Mesothelial cell of epicardium (in vitro differentiated cells): ENCODE results near the gene ADCYAP1R1. TPM values are rescaled to one million over a fixed set of nuclear protein-coding genes. Genes with fewer than 3 reads are reported as not detected.

Experiments
- DNase-seq, 2 experiments: peaks; one replicate each; pipeline ENCODE4 v3.0.0; 2021; ENCODE audit warnings: low spot score in 2 of 2; ENCODE audit not compliant: unreplicated experiment in 2 of 2
- H3K27ac Mint-ChIP-seq: 2 replicates; pipeline ENCODE4 v1.8.0; 2021; ENCODE audit warnings: mixed read lengths
- H3K27me3 Mint-ChIP-seq: 2 replicates; pipeline ENCODE4 v1.8.0; 2021; ENCODE audit warnings: low read depth, mixed read lengths
- H3K36me3 Mint-ChIP-seq: 2 replicates; pipeline ENCODE4 v1.8.0; 2021; ENCODE audit warnings: mixed read lengths
- H3K4me1 Mint-ChIP-seq: 2 replicates; pipeline ENCODE4 v1.8.0; 2021; ENCODE audit warnings: mixed read lengths
- H3K4me3 Mint-ChIP-seq: 2 replicates; pipeline ENCODE4 v1.8.0; 2021; ENCODE audit warnings: mild to moderate bottlenecking, moderate library complexity, mixed read lengths
- H3K9me3 Mint-ChIP-seq: 2 replicates; pipeline ENCODE4 v1.8.0; 2021; ENCODE audit warnings: mixed read lengths
- total RNA-seq: library from RNA; stranded (reverse); gene quantifications from 3 replicates; pipeline ENCODE4 v1.2.1, GENCODE V29; 2021
- TF ChIP-seq, protein P1 (sequence below): fragments of 200-600 bp; sonication (generic); IDR thresholded peaks from one replicate; pipeline ENCODE4 v1.5.0; 2021; ENCODE audit warnings: antibody characterized with exemption; ENCODE audit not compliant: unreplicated experiment

Gene ADCYAP1R1
- total RNA-seq, 1 donor from 2014 or later: 0.36 TPM

DNA sequence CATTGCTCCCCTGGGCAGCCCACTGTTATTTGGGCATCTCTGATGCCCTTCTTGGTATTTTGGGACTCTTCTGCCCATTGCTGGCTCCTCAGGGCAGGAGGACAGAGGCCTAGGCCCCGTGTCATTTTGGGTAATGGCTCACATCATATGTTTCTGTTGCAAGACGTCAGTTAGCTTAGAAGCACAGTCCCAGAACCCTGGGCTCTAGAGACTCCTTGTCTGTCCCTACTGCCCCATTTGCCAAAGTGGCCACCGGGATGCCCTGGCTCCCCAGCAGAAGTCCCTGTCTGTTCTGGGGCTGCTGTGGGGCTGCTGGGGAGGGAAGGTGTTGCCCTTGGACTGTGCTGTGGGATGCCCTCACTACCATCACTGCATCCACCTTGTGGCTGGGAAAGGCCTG is 48.8 kb downstream of the ADCYAP1R1 start:
- H3K4me3 Mint-ChIP-seq: no peak overlapping the region
- no peaks in the 10 kb centered on the region for H3K36me3 Mint-ChIP-seq
- peak in 1 of 2 experiments; percentile 25 for DNase-seq
- peaks cover 88% of the 10 kb centered on the region for H3K27me3 Mint-ChIP-seq
- H3K9me3 Mint-ChIP-seq: no peaks in the 10 kb centered on the region
- no peak overlapping the region for H3K27ac Mint-ChIP-seq
- TF ChIP-seq, protein P1, sequence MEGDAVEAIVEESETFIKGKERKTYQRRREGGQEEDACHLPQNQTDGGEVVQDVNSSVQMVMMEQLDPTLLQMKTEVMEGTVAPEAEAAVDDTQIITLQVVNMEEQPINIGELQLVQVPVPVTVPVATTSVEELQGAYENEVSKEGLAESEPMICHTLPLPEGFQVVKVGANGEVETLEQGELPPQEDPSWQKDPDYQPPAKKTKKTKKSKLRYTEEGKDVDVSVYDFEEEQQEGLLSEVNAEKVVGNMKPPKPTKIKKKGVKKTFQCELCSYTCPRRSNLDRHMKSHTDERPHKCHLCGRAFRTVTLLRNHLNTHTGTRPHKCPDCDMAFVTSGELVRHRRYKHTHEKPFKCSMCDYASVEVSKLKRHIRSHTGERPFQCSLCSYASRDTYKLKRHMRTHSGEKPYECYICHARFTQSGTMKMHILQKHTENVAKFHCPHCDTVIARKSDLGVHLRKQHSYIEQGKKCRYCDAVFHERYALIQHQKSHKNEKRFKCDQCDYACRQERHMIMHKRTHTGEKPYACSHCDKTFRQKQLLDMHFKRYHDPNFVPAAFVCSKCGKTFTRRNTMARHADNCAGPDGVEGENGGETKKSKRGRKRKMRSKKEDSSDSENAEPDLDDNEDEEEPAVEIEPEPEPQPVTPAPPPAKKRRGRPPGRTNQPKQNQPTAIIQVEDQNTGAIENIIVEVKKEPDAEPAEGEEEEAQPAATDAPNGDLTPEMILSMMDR: no peak
- no peaks in the 10 kb centered on the region for H3K4me1 Mint-ChIP-seq

DNA sequence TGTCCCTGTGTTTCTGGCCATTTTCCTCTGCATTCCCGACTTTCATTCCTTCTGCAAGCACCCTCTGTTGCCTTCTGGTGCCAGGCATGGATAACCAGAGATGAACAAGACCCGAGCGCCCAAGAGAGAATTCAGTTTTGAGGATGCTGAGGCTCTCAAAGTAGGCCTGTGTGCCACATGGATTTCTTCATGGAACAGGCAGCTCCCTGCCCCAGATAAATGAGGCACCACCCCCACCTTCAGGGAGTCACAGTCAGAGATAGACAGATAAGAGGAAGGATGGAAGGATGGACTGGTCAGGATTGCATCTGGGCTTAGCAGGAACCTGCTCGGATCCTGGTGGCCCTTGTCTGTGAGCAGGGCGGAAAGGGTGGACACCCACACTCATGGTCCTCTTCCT is 49.4 kb downstream of the ADCYAP1R1 start:
- Mint-ChIP-seq H3K36me3 (no peaks in the 10 kb centered on the region), H3K27me3 (peaks cover 83% of the 10 kb centered on the region), H3K9me3 (no peaks in the 10 kb centered on the region), H3K4me3 (no peak overlapping the region), H3K27ac (no peak overlapping the region), H3K4me1 (no peaks in the 10 kb centered on the region)
- peak in 1 of 2 experiments; percentile 26 for DNase-seq
- TF ChIP-seq, protein P1: no peak

DNA sequence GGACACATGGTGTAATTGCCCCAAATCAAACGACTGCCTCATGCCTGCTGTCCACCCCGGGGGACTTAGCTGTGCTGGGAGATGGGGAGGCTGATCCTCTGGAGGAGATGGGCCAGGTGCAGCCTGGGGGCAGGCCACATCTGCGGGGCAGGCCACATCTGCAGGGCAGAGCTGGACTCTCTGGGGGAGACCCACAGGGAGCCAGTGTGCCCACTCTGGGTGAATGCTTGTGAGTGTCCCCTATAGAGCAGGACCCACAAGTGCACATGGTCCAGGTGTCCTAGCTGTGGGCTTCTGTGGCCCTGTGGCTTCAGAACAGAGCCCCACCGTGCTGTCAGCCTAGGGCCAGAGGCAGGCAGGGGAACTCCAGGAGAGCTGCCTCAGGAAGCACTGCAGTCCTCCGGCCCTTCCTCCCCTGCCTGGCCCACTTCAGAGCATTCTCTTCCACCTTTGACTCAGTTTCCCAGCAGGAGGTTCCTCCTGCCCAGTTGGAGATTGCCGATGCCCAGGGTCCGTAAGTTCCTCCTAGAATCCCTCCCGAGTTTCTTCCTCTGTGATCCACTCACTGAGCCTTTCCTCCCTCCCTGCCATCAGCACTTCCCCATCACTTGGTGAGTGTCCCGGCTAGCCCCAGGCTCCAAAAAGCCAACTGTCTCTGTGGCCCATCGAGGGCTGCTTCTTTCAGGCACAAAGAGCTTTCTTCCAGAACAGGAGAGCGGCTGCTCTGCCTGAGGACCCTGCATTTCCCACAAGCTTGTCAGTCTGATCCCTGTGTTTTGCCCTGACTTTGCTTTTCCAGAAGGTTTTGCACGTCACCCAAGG is 50.3 kb downstream of the ADCYAP1R1 start:
- Mint-ChIP-seq H3K36me3 (no peaks in the 10 kb centered on the region), H3K4me3 (no peak overlapping the region), H3K9me3 (no peaks in the 10 kb centered on the region), H3K4me1 (no peaks in the 10 kb centered on the region), H3K27ac (no peak overlapping the region), H3K27me3 (peaks cover 81% of the 10 kb centered on the region)
- DNase-seq: peak in 1 of 2 experiments; percentile 34
- TF ChIP-seq, protein P1: no peak

DNA sequence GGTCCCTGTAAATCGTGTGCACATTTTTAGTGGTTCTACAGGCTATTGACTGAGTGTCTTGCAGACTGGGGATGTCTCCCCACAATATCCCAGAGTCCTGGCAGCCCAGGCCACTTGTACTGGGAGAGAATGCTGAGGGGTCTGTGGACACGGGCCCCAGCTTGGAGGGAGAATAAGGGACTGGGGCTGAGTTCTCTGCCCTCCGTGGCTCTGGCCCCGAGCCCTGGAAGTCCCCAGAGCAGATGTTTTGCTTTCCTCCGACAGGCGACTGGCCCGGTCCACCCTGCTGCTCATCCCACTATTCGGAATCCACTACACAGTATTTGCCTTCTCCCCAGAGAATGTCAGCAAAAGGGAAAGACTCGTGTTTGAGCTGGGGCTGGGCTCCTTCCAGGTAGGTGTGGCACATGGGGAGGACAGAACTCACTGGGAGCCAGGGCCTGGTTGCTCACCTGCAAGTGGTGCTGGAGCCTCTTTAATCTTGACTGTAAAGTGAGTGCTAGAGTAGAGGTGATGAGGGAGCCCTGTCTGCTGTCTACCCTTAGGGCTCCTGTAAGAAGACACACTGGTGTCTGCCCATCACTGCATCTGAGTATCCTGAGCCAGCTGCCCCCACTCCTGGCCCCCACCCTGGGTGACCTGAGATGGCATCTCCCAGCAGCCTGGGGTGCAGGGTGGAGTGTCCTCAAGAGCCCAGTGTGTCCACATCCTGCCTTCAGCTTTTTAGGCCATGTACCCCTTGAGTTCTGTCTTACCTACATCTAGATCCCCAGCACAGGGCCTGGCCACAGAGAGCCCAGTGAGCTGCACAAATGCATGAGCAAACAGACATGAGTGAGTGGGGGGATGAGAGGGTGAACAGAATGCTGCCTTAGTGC is 51.1 kb downstream of the ADCYAP1R1 start:
- H3K4me3 Mint-ChIP-seq: no peak overlapping the region
- H3K36me3 Mint-ChIP-seq: no peaks in the 10 kb centered on the region
- TF ChIP-seq, protein P1: no peak
- peak in 1 of 2 experiments; percentile 22 for DNase-seq
- no peaks in the 10 kb centered on the region for H3K4me1 Mint-ChIP-seq
- H3K27me3 Mint-ChIP-seq: peaks cover 81% of the 10 kb centered on the region
- no peaks in the 10 kb centered on the region for H3K9me3 Mint-ChIP-seq
- H3K27ac Mint-ChIP-seq: no peak overlapping the region

DNA sequence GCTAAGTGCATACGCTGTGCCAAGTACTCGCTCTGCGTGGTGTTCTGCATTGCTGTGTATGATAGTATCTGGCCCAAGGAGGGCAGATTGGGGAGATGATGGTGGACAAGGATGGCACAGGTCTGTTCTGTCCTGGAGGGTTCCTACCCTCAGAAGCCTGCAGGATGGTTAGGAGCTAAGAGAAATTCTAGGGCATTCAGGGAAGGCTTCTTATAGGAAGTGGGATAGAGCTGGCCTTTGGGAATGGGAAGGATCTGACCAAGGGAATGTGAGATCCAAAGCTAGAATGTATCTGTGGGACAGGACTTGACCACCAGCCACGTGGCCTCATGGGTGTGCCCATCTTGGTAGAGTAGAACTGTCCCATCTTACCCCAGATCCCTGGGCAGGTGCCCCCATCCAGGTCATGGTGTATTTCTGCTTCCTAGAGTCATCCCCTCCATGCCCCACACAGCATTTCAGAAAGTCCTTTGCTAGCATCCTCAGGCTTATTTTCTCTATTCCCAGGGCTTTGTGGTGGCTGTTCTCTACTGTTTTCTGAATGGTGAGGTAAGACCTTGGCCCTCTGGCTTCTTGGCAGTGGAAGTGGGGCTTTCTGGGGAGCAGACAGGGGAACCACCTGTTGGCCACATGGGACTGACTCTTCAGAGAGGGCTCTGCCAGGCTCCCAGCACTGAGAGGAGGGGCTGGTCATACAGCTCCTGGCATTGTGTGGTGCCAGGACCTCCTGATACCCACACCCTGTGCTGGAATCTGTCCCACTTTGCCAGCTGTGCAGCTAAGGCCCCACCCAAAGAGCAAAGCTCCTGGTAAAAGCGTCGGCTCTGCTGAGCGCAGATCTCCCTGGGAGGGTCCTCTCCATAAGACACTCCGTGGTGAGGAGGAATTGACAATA is 52.5 kb downstream of the ADCYAP1R1 start:
- TF ChIP-seq, protein P1: no peak

More for the DNA sequence above, 52.5 kb downstream of the ADCYAP1R1 start:
- Mint-ChIP-seq H3K27ac (no peak overlapping the region), H3K4me1 (no peaks in the 10 kb centered on the region), H3K9me3 (no peaks in the 10 kb centered on the region), H3K27me3 (peaks cover 81% of the 10 kb centered on the region), H3K36me3 (no peaks in the 10 kb centered on the region), H3K4me3 (no peak overlapping the region)
- peak in 1 of 2 experiments; percentile 13 for DNase-seq
